Stomach smooth muscle (tissue), 2 donors: ENCODE measurements around the gene NUDCD2.
A peak's percentile ranks its signal among the peaks of the same experiment; 100 is the strongest.

Experiments used
- H3K27ac ChIP-seq: one replicate; pipeline ENCODE4 v1.7.0; 2013; ENCODE audit warnings: mild to moderate bottlenecking, low read length, inconsistent platforms
- H3K27me3 ChIP-seq, 2 donors: one replicate each; pipeline ENCODE4 v1.7.0; 2013; ENCODE audit warnings: low read length in 2 of 2; ENCODE audit not compliant: insufficient read depth in 2 of 2, control insufficient read depth in 1 of 2
- H3K36me3 ChIP-seq, 2 donors: one replicate each; pipeline ENCODE4 v1.7.0; 2013; ENCODE audit warnings: low read length in 2 of 2; ENCODE audit not compliant: control insufficient read depth in 2 of 2, insufficient read depth in 2 of 2
- H3K4me1 ChIP-seq: one replicate; pipeline ENCODE4 v1.7.0; 2013; ENCODE audit warnings: low read length; ENCODE audit not compliant: control insufficient read depth, insufficient read depth
- H3K4me3 ChIP-seq, 2 donors: one replicate each; pipeline ENCODE4 v1.7.0; 2013; ENCODE audit warnings: low read length in 2 of 2
- H3K9ac ChIP-seq, 2 donors: one replicate each; pipeline ENCODE4 v1.7.0; 2013; ENCODE audit warnings: low read length in 2 of 2, mild to moderate bottlenecking in 1 of 2
- H3K9me3 ChIP-seq, 2 donors: one replicate each; pipeline ENCODE4 v1.7.0; 2013; ENCODE audit warnings: low read length in 2 of 2; ENCODE audit not compliant: control insufficient read depth in 2 of 2
- donor health status: healthy.
- donor health status: Pancreatic carcinoma.

Gene NUDCD2

GRCh38 chr5:163447191-163447590 lies 12.7 kb downstream of the NUDCD2 start:
- Histone ChIP-seq H3K4me3 (no peak overlapping the region), H3K27ac (no peak overlapping the region), H3K9ac (no peak overlapping the region), H3K4me1 (no peaks in the 10 kb centered on the region), H3K9me3 (no peaks in the 10 kb centered on the region), H3K27me3 (no peaks in the 10 kb centered on the region), H3K36me3 (peaks cover 16 to 34% of the 10 kb centered on the region in 2 donors)

- Histone ChIP-seq H3K9ac (no peak overlapping the region), H3K27me3 (no peaks in the 10 kb centered on the region), H3K4me3 (no peak overlapping the region), H3K36me3 (peaks cover 18 to 32% of the 10 kb centered on the region in 2 donors), H3K27ac (no peak overlapping the region), H3K9me3 (no peaks in the 10 kb centered on the region), H3K4me1 (no peaks in the 10 kb centered on the region)
Measured at GRCh38 chr5:163445345-163445744, 14.6 kb downstream of the NUDCD2 start.

- no peak overlapping the region for H3K27ac ChIP-seq
- no peak overlapping the region for H3K9ac ChIP-seq
- peaks cover 18 to 30% of the 10 kb centered on the region in 2 donors for H3K36me3 ChIP-seq
Measured at GRCh38 chr5:163444526-163444925, 15.4 kb downstream of the NUDCD2 start.

GRCh38 chr5:163440954-163441353 lies 18.9 kb downstream of the NUDCD2 start:
- Histone ChIP-seq H3K9me3 (no peaks in the 10 kb centered on the region), H3K4me1 (no peaks in the 10 kb centered on the region), H3K27ac (no peak overlapping the region), H3K27me3 (no peaks in the 10 kb centered on the region), H3K4me3 (no peak overlapping the region), H3K9ac (no peak overlapping the region), H3K36me3 (peaks cover 8 to 14% of the 10 kb centered on the region in 2 donors)

More at GRCh38 chr5:163444526-163444925, 15.4 kb downstream of the NUDCD2 start:
- no peaks in the 10 kb centered on the region for H3K4me1 ChIP-seq
- no peaks in the 10 kb centered on the region for H3K27me3 ChIP-seq
- H3K9me3 ChIP-seq = no peaks in the 10 kb centered on the region
- no peak overlapping the region for H3K4me3 ChIP-seq

- Histone ChIP-seq H3K9ac (no peak overlapping the region), H3K9me3 (no peaks in the 10 kb centered on the region), H3K27me3 (no peaks in the 10 kb centered on the region), H3K36me3 (peaks cover 6 to 14% of the 10 kb centered on the region in 2 donors), H3K4me3 (no peak overlapping the region), H3K27ac (no peak overlapping the region), H3K4me1 (no peaks in the 10 kb centered on the region)
Measured at GRCh38 chr5:163439092-163439425, 20.8 kb downstream of the NUDCD2 start.

GRCh38 chr5:163437309-163438182 lies 22.4 kb downstream of the NUDCD2 start, which contains the start of gene CCNG1:
CCNG1 (plus strand) TSS chr5:163437595; CDS start chr5:163439257, 1,662 bp downstream.
- Histone ChIP-seq H3K9me3 (no peaks in the 10 kb centered on the region), H3K9ac (peak within 1 kb of the TSS; percentile 83 to 84), H3K27ac (peak within 1 kb of the TSS; percentile 61), H3K27me3 (no peaks in the 10 kb centered on the region), H3K4me1 (no peaks in the 10 kb centered on the region), H3K36me3 (peaks cover 5% of the 10 kb centered on the region in 2 donors), H3K4me3 (peak within 1 kb of the TSS; percentile 78 to 82)

GRCh38 chr5:163437011-163437308 lies 22.9 kb downstream of the NUDCD2 start:
- H3K9ac ChIP-seq = peak overlapping the region in 1 of 2 donors; percentile 83
- peak overlapping the region; percentile 26 for H3K27ac ChIP-seq
- no peaks in the 10 kb centered on the region for H3K9me3 ChIP-seq
- no peaks in the 10 kb centered on the region for H3K27me3 ChIP-seq
- H3K4me3 ChIP-seq = peak overlapping the region; percentile 78 to 82
- no peaks in the 10 kb centered on the region for H3K4me1 ChIP-seq
- peaks cover 0 to 3% of the 10 kb centered on the region in 2 donors for H3K36me3 ChIP-seq

- Histone ChIP-seq H3K27me3 (no peaks in the 10 kb centered on the region), H3K4me3 (no peak overlapping the region), H3K9me3 (no peaks in the 10 kb centered on the region), H3K36me3 (no peaks in the 10 kb centered on the region), H3K4me1 (no peaks in the 10 kb centered on the region), H3K9ac (no peak overlapping the region), H3K27ac (no peak overlapping the region)
Measured at GRCh38 chr5:163436515-163436914, 23.4 kb downstream of the NUDCD2 start.

- no peaks in the 10 kb centered on the region for H3K27me3 ChIP-seq
- no peak overlapping the region for H3K27ac ChIP-seq
- H3K4me1 ChIP-seq = no peaks in the 10 kb centered on the region
- no peaks in the 10 kb centered on the region for H3K36me3 ChIP-seq
- no peaks in the 10 kb centered on the region for H3K9me3 ChIP-seq
- no peak overlapping the region for H3K4me3 ChIP-seq
- no peak overlapping the region for H3K9ac ChIP-seq
Measured at GRCh38 chr5:163434401-163434866, 25.5 kb downstream of the NUDCD2 start.

- Histone ChIP-seq H3K27me3 (no peaks in the 10 kb centered on the region), H3K9me3 (no peaks in the 10 kb centered on the region), H3K9ac (no peak overlapping the region), H3K4me3 (no peak overlapping the region), H3K27ac (no peak overlapping the region), H3K36me3 (no peaks in the 10 kb centered on the region), H3K4me1 (no peaks in the 10 kb centered on the region)
Measured at GRCh38 chr5:163433271-163433670, 26.6 kb downstream of the NUDCD2 start.

- Histone ChIP-seq H3K27me3 (no peaks in the 10 kb centered on the region), H3K4me1 (no peaks in the 10 kb centered on the region), H3K36me3 (no peaks in the 10 kb centered on the region), H3K4me3 (no peak overlapping the region), H3K9me3 (no peaks in the 10 kb centered on the region), H3K27ac (no peak overlapping the region), H3K9ac (no peak overlapping the region)
Measured at GRCh38 chr5:163432544-163432943, 27.4 kb downstream of the NUDCD2 start.
